H1 (cell line): ENCODE measurements around the gene SYNDIG1. TPM values are rescaled to one million over a fixed set of nuclear protein-coding genes. Genes with fewer than 3 reads are reported as not detected.

Experiments used
- CHD7 ChIP-seq: fragments of 300-600 bp; sonication (generic); IDR thresholded peaks from 2 replicates; pipeline ENCODE4 v1.7.1; 2012; ENCODE audit warnings: low read length, moderate library complexity, mild to moderate bottlenecking, inconsistent platforms; ENCODE audit not compliant: insufficient replicate concordance
- SUZ12 ChIP-seq: fragments of 200-600 bp; sonication (generic); IDR thresholded peaks from 2 replicates; pipeline ENCODE4 v1.6.1; 2012; ENCODE audit warnings: mild to moderate bottlenecking, inconsistent platforms, low read length, moderate library complexity, mixed read lengths
- polyA plus RNA-seq, 7 experiments: library from polyadenylated mRNA; depleted of rRNA in 3 of 7; stranded (reverse) in 5 of 7; unstranded in 2 of 7; fragments of >200 nt in 5 of 7; fragments of 200-250 nt in 2 of 7; gene quantifications; 1 replicate in 5 of 7; 2 replicates in 1 of 7; 4 replicates in 1 of 7; pipeline versions ENCODE4 v1.2.1 to v1.2.3, GENCODE V29; 2011 to 2013; ENCODE audit warnings: missing spikeins in 2 of 7, mixed read lengths in 2 of 7
- total RNA-seq: library from RNA; stranded (reverse); fragmentation: NEBNext Ultra II Directional; extraction: Animal tissue kit (Norgen Biotek cat#: 25700); gene quantifications from 2 replicates; pipeline ENCODE4 v1.2.1, GENCODE V29; 2021

Gene SYNDIG1
- total and polyA plus RNA-seq, 2 of the 8 experiments (the other 6 are each of a cell fraction or from before 2014, with no cell fraction given): 6.5 to 7.8 TPM

- TF ChIP-seq CHD7 (no peak), SUZ12 (no peak)
- TF ChIP-seq, all 59 proteins: peak for 0
Measured at GRCh38 chr20:24582373-24583168, 113.1 kb downstream of the SYNDIG1 start (continued).
